H1 (cell line): ENCODE results near the gene B3GNT2. TPM values are rescaled to one million over a fixed set of nuclear protein-coding genes. Genes with fewer than 3 reads are reported as not detected.

Experiments
- CTCF ChIA-PET: fragments of 300-600 bp; sonication (Branson Sonifier 250); formaldehyde crosslinking; loops from one replicate; lab custom pipeline; 2021; ENCODE audit not compliant: partially characterized antibody; lab: Charles Lee
- POLR2A ChIA-PET: fragments of 300-600 bp; sonication (Branson Sonifier 250); formaldehyde crosslinking; loops from one replicate; lab custom pipeline; 2021; ENCODE audit warnings: inconsistent platforms; ENCODE audit not compliant: partially characterized antibody; lab: Charles Lee
- DNase-seq, 2 experiments: peaks; one replicate each; pipeline versions ENCODE4 v3.0.0 to v3.0.0-alpha.2; 2010 to 2022; ENCODE audit warnings: low spot score in 2 of 2, low read depth in 1 of 2, mixed read lengths in 1 of 2
- FAIRE-seq: peaks from 2 replicates; lab custom pipeline; 2011; peaks lifted over from hg19 to GRCh38; lab: Jason Lieb, UNC
- H2AFZ ChIP-seq: 2 replicates; pipeline ENCODE4 v1.8.1; 2012; ENCODE audit warnings: low read length, inconsistent platforms
- H2AK5ac ChIP-seq: 2 replicates; pipeline ENCODE4 v1.6.1; 2013; ENCODE audit warnings: low read depth, low read length
- H2BK120ac ChIP-seq: replicated peaks from 2 replicates; pipeline ENCODE3; 2013; ENCODE audit warnings: low read depth, low read length, inconsistent platforms
- H2BK12ac ChIP-seq: 2 replicates; pipeline ENCODE4 v1.6.1; 2013; ENCODE audit warnings: low read depth, low read length
- H2BK15ac ChIP-seq: 2 replicates; pipeline ENCODE4 v1.6.1; 2013; ENCODE audit warnings: low read length
- H2BK20ac ChIP-seq: 2 replicates; pipeline ENCODE4 v1.6.1; 2013; ENCODE audit warnings: low read length
- H2BK5ac ChIP-seq: 2 replicates; pipeline ENCODE4 v1.6.1; 2013; ENCODE audit warnings: low read depth, low read length
- H3K14ac ChIP-seq: 2 replicates; pipeline ENCODE4 v1.6.1; 2013; ENCODE audit warnings: inconsistent platforms; ENCODE audit not compliant: insufficient read length
- H3K18ac ChIP-seq: 2 replicates; pipeline ENCODE4 v1.6.1; 2013; ENCODE audit warnings: low read length; ENCODE audit errors: extremely low read depth
- H3K23ac ChIP-seq: 2 replicates; pipeline ENCODE4 v1.6.1; 2013; ENCODE audit warnings: inconsistent platforms; ENCODE audit not compliant: insufficient read length
- H3K23me2 ChIP-seq: 2 replicates; pipeline ENCODE4 v1.6.1; 2013; ENCODE audit warnings: low read depth, low read length
- H3K27ac ChIP-seq: 2 replicates; pipeline ENCODE4 v1.6.1; 2011; ENCODE audit warnings: low read depth, low read length, inconsistent platforms
- H3K27me3 ChIP-seq, 4 experiments: replicated peaks in 1 of 4; 1 replicate in 1 of 4; 2 replicates in 3 of 4; pipeline versions ENCODE4 v1.6.1 to v1.8.1; 2011 to 2013; ENCODE audit warnings: low read length in 3 of 4, mild to moderate bottlenecking in 3 of 4, inconsistent platforms in 2 of 4, mixed read lengths in 2 of 4, moderate library complexity in 1 of 4; ENCODE audit not compliant: control insufficient read depth in 3 of 4, insufficient read depth in 3 of 4; ENCODE audit errors: extremely low read depth in 1 of 4
- H3K36me3 ChIP-seq, 4 experiments: 2 replicates each; pipeline versions ENCODE4 v1.6.1 to v1.8.1; 2011 to 2013; ENCODE audit warnings: mild to moderate bottlenecking in 4 of 4, low read length in 3 of 4, moderate library complexity in 2 of 4, control low read depth in 1 of 4, inconsistent platforms in 1 of 4; ENCODE audit not compliant: insufficient read depth in 4 of 4, control insufficient read depth in 2 of 4
- H3K4ac ChIP-seq: replicated peaks from 2 replicates; pipeline ENCODE3; 2013; ENCODE audit warnings: low read length, low read depth, mixed read lengths, inconsistent platforms; ENCODE audit not compliant: insufficient read length
- H3K4me1 ChIP-seq, 4 experiments: replicated peaks in 1 of 4; 1 replicate in 1 of 4; 2 replicates in 3 of 4; pipeline versions ENCODE4 v1.6.1 to v1.8.1; 2011 to 2013; ENCODE audit warnings: low read length in 3 of 4, inconsistent platforms in 2 of 4, mixed read lengths in 1 of 4; ENCODE audit not compliant: insufficient read depth in 4 of 4, control insufficient read depth in 3 of 4
- H3K4me2 ChIP-seq, 2 experiments: 2 replicates each; pipeline versions ENCODE4 v1.6.1 to v1.8.1; 2011 to 2013; ENCODE audit warnings: low read depth in 2 of 2, low read length in 2 of 2, control low read depth in 1 of 2, inconsistent platforms in 1 of 2, mild to moderate bottlenecking in 1 of 2; ENCODE audit not compliant: insufficient read depth in 1 of 2
- H3K4me3 ChIP-seq, 4 experiments: fragments of 200-600, 300-600 bp in 1 of 4; sonication (generic), shearing (Covaris generic), sonication (Bioruptor Twin) in 1 of 4; 2 replicates each; pipeline versions ENCODE4 v1.5.1 to v1.8.1; 2011 to 2016; ENCODE audit warnings: low read length in 4 of 4, low read depth in 3 of 4, control low read depth in 2 of 4, inconsistent platforms in 2 of 4, mild to moderate bottlenecking in 2 of 4, mixed read lengths in 1 of 4, moderate library complexity in 1 of 4; ENCODE audit not compliant: insufficient read depth in 2 of 4; ENCODE audit errors: extremely low read depth in 1 of 4
- H3K56ac ChIP-seq: replicated peaks from 2 replicates; pipeline ENCODE3; 2013; ENCODE audit warnings: low read depth, mild to moderate bottlenecking, mixed read lengths, low read length, inconsistent platforms; ENCODE audit not compliant: insufficient read length
- H3K79me1 ChIP-seq: 2 replicates; pipeline ENCODE4 v1.6.1; 2013; ENCODE audit warnings: low read depth, low read length, control low read depth
- H3K79me2 ChIP-seq, 2 experiments: 2 replicates each; pipeline versions ENCODE4 v1.6.1 to v1.8.1; 2012 to 2013; ENCODE audit warnings: low read length in 2 of 2, mild to moderate bottlenecking in 2 of 2, inconsistent platforms in 1 of 2; ENCODE audit not compliant: insufficient read depth in 2 of 2, control insufficient read depth in 1 of 2
- H3K9ac ChIP-seq, 4 experiments: replicated peaks in 1 of 4; 1 replicate in 1 of 4; 2 replicates in 3 of 4; pipeline versions ENCODE4 v1.6.1 to v1.8.1; 2011 to 2013; ENCODE audit warnings: low read depth in 3 of 4, low read length in 3 of 4, control low read depth in 2 of 4, mild to moderate bottlenecking in 2 of 4, moderate library complexity in 2 of 4, inconsistent platforms in 1 of 4; ENCODE audit errors: extremely low read depth in 1 of 4
- H3K9me3 ChIP-seq, 2 experiments: 2 replicates each; pipeline versions ENCODE4 v1.6.1 to v1.8.1; 2012 to 2013; ENCODE audit warnings: mild to moderate bottlenecking in 2 of 2, moderate library complexity in 2 of 2, control low read depth in 1 of 2, inconsistent platforms in 1 of 2, low read depth in 1 of 2, low read length in 1 of 2, mixed read lengths in 1 of 2; ENCODE audit not compliant: insufficient read depth in 2 of 2
- H4K20me1 ChIP-seq, 2 experiments: replicated peaks in 1 of 2; 2 replicates each; pipeline versions ENCODE3 to v1.8.1; 2011 to 2013; ENCODE audit warnings: inconsistent platforms in 2 of 2, low read length in 2 of 2, mild to moderate bottlenecking in 1 of 2; ENCODE audit not compliant: insufficient read depth in 2 of 2, control insufficient read depth in 1 of 2
- H4K5ac ChIP-seq: 2 replicates; pipeline ENCODE4 v1.6.1; 2013; ENCODE audit warnings: low read length, low read depth, mixed read lengths, inconsistent platforms; ENCODE audit not compliant: insufficient read length
- H4K8ac ChIP-seq: 2 replicates; pipeline ENCODE4 v1.8.0; 2013; ENCODE audit warnings: mild to moderate bottlenecking, moderate library complexity, low read length, inconsistent platforms; ENCODE audit not compliant: insufficient read depth; ENCODE audit errors: extremely low read depth
- H4K91ac ChIP-seq: replicated peaks from 2 replicates; pipeline ENCODE3; 2013; ENCODE audit warnings: low read length, mixed read lengths, inconsistent platforms; ENCODE audit not compliant: insufficient read length
- BCL11A ChIP-seq, 2 experiments: IDR thresholded peaks; one replicate each; pipeline ENCODE4 v1.6.1; 2011; ENCODE audit warnings: low read depth in 2 of 2, low read length in 2 of 2, mild to moderate bottlenecking in 2 of 2
- WGBS, 2 experiments: shearing (Covaris generic) in 1 of 2; methylation state at CpG; one replicate each; pipeline versions ENCODE4 v1.1.6 to v1.1.7; 2013 to 2015; ENCODE audit warnings: low lambda C conversion rate in 2 of 2, mixed read lengths in 2 of 2, inconsistent platforms in 1 of 2, low coverage in 1 of 2, missing lambda C conversion rate in 1 of 2; ENCODE audit not compliant: insufficient replicate concordance in 2 of 2, insufficient coverage in 1 of 2, insufficient read length in 1 of 2; ENCODE audit errors: extremely low coverage in 1 of 2, missing lambda C conversion rate in 1 of 2; 5-methylcytosine and 5-hydroxymethylcytosine counted together
- polyA plus RNA-seq, 7 experiments: library from polyadenylated mRNA; depleted of rRNA in 3 of 7; stranded (reverse) in 5 of 7; unstranded in 2 of 7; fragments of >200 nt in 5 of 7; fragments of 200-250 nt in 2 of 7; gene quantifications; 1 replicate in 5 of 7; 2 replicates in 1 of 7; 4 replicates in 1 of 7; pipeline versions ENCODE4 v1.2.1 to v1.2.3, GENCODE V29; 2011 to 2013; ENCODE audit warnings: missing spikeins in 2 of 7, mixed read lengths in 2 of 7
- total RNA-seq: library from RNA; stranded (reverse); fragmentation: NEBNext Ultra II Directional; extraction: Animal tissue kit (Norgen Biotek cat#: 25700); gene quantifications from 2 replicates; pipeline ENCODE4 v1.2.1, GENCODE V29; 2021

The B3GNT2 gene
- total and polyA plus RNA-seq, 2 of the 8 experiments (the other 6 are each of a cell fraction or from before 2014, with no cell fraction given) = 20.1 to 40.8 TPM

DNA sequence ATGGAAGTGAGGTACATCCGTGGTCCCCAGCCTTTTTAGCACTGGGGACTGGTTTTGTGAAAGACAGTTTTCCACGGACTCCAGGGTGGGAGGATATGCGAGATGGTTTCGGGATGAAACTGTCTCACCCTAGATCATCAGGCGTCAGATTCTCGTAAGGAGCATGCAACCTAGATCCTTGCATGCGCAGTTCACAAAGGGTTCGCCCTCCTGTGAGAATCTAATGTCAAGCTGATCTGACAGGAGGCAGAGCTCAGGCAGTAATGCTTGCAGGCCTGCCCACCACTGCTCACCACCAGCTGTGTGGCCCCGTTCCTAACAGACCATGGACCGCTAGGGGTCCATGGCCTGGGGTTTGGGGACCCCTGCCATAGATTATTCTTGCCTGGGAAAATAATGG lies 11.6 kb downstream of the B3GNT2 start:
- Histone ChIP-seq H2AFZ (no peak overlapping the region), H3K4me2 (peak overlapping the region in 1 of 2 experiments; percentile 18; a peak in 1 of 4 replicates), H2BK5ac (no peak overlapping the region), H3K9me3 (no peaks in the 10 kb centered on the region), H2BK120ac (no peak overlapping the region), H4K91ac (no peak overlapping the region), H3K56ac (no peak overlapping the region), H3K79me2 (peaks cover 83 to 100% of the 10 kb centered on the region in 2 experiments), H3K36me3 (no peaks in the 10 kb centered on the region), H3K79me1 (peaks cover 28% of the 10 kb centered on the region), H3K23ac (no peak overlapping the region), H2BK20ac (no peak overlapping the region), H4K8ac (no peak overlapping the region), H3K27me3 (no peaks in the 10 kb centered on the region), H3K18ac (0 out of 2 replicates have a peak overlapping the region, but pooled peaks have one; percentile 38), H3K4ac (no peak overlapping the region), H2BK12ac (no peak overlapping the region), H3K9ac (no peak overlapping the region), H3K4me1 (peaks cover 3 to 15% (median 13%) of the 10 kb centered on the region in 4 experiments), H4K5ac (no peak overlapping the region), H4K20me1 (peaks cover 45 to 49% of the 10 kb centered on the region in 2 experiments), H3K14ac (no peak overlapping the region), H2BK15ac (no peak overlapping the region), H3K4me3 (no peak overlapping the region), H2AK5ac (no peak overlapping the region), H3K27ac (no peak overlapping the region), H3K23me2 (no peaks in the 10 kb centered on the region)
- WGBS, 2 experiments = 88% methylated on average over 10 of the region's 10 CpGs; no CpG with 5 or more reads in 1 of the 2 experiments
- CTCF ChIA-PET = no interaction called here
- no peak for TF ChIP-seq BCL11A (IDR thresholded peaks at IDR 0.05; ENCODE audit: low read depth in 2 of 2, low read length in 2 of 2)
- POLR2A ChIA-PET = interaction anchor here (0.6 kb wide), 1 partner anchor 31 kb away, joined by 3 read pairs; no protein-coding TSS in a partner anchor
- no peak for FAIRE-seq
- no peak for DNase-seq
